Neuron (in vitro differentiated cells): ENCODE data around the gene FLOT1.
"Not testable (repeated sequence)": the region's sequence is repeated elsewhere in the genome, so short reads cannot be mapped to it uniquely, and the experiment has no call there.

Experiments
- H2AFZ ChIP-seq: one replicate; pipeline ENCODE4 v1.6.1; 2013; ENCODE audit warnings: low read depth, mild to moderate bottlenecking, inconsistent platforms, low read length, moderate library complexity
- H3K27me3 ChIP-seq: one replicate; pipeline ENCODE4 v1.6.1; 2013; ENCODE audit warnings: low read length; ENCODE audit not compliant: insufficient read depth
- H3K36me3 ChIP-seq: one replicate; pipeline ENCODE4 v1.6.1; 2013; ENCODE audit warnings: low read length; ENCODE audit not compliant: insufficient read depth
- H3K4me1 ChIP-seq: one replicate; pipeline ENCODE4 v1.6.1; 2013; ENCODE audit warnings: low read length; ENCODE audit not compliant: insufficient read depth
- H3K4me3 ChIP-seq: 2 replicates; pipeline ENCODE4 v1.5.1; 2013; ENCODE audit warnings: mild to moderate bottlenecking, low read length, moderate library complexity
- H3K9me3 ChIP-seq: one replicate; pipeline ENCODE4 v1.6.1; 2013; ENCODE audit warnings: low read length

The FLOT1 gene

GRCh38 chr6:30719791-30720737 is 22.4 kb downstream of the FLOT1 start, which contains the start of gene TUBB:
Gene TUBB (plus strand): TSS chr6:30720352. CDS start chr6:30720507, 155 bp downstream.
- peaks cover 37% of the 10 kb centered on the region for H3K36me3 ChIP-seq
- H3K9me3 ChIP-seq: no peaks in the 10 kb centered on the region
- H3K4me1 ChIP-seq: peaks cover 27% of the 10 kb centered on the region
- no peaks in the 10 kb centered on the region for H3K27me3 ChIP-seq
- H2AFZ ChIP-seq: no peak within 1 kb of the TSS
- peak within 1 kb of the TSS; percentile 87 for H3K4me3 ChIP-seq

- H3K36me3 ChIP-seq: peaks cover 36% of the 10 kb centered on the region
- H3K4me3 ChIP-seq: peak overlapping the region; percentile 87
- H3K27me3 ChIP-seq: no peaks in the 10 kb centered on the region
- H3K9me3 ChIP-seq: no peaks in the 10 kb centered on the region
- H2AFZ ChIP-seq: no peak overlapping the region
- H3K4me1 ChIP-seq: peaks cover 27% of the 10 kb centered on the region
Observed at GRCh38 chr6:30719356-30719755, 23.1 kb downstream of the FLOT1 start.

GRCh38 chr6:30717845-30718720 is 24.4 kb downstream of the FLOT1 start:
- H2AFZ ChIP-seq, H3K9me3 ChIP-seq, H3K27me3 ChIP-seq: not testable (repeated sequence)
- Histone ChIP-seq H3K4me3 (peak overlapping the region; percentile 68), H3K4me1 (peaks cover 17% of the 10 kb centered on the region), H3K36me3 (peaks cover 36% of the 10 kb centered on the region)

GRCh38 chr6:30717129-30717844 is 25.2 kb downstream of the FLOT1 start, which contains the start of gene MDC1:
Gene MDC1 (minus strand): TSS chr6:30717281. CDS start chr6:30715175, 2,106 bp downstream.
- H3K27me3 ChIP-seq: no peaks in the 10 kb centered on the region
- H2AFZ ChIP-seq: peak within 1 kb of the TSS; percentile 32
- H3K4me3 ChIP-seq: peak within 1 kb of the TSS; percentile 68
- H3K36me3 ChIP-seq: peaks cover 36% of the 10 kb centered on the region
- peaks cover 11% of the 10 kb centered on the region for H3K4me1 ChIP-seq
- no peaks in the 10 kb centered on the region for H3K9me3 ChIP-seq

GRCh38 chr6:30716879-30717128 is 25.7 kb downstream of the FLOT1 start:
- Histone ChIP-seq H3K4me3 (peak overlapping the region; percentile 68), H3K9me3 (no peaks in the 10 kb centered on the region), H2AFZ (peak overlapping the region; percentile 32), H3K4me1 (peaks cover 10% of the 10 kb centered on the region), H3K27me3 (no peaks in the 10 kb centered on the region), H3K36me3 (peaks cover 37% of the 10 kb centered on the region)

DNA sequence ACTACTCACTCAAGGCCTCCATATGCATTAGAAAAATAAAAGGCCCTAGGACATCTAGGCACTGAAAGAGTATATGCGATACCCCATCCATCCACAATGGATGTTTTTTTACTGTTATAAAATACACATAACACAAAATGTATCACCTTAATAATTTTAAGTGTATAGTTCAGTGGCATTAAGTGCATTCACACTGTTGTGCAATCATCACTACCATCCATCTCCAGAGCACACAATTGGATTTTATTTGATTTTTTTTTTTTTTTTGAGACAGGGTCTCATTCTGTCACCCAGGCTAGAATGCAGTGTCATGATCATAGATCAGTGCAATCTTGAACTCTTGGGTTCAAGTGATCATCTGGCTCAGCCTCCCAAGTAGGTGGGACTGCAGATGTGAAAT is 28.2 kb downstream of the FLOT1 start:
- Histone ChIP-seq H3K4me3 (no peak overlapping the region), H3K9me3 (no peaks in the 10 kb centered on the region), H2AFZ (no peak overlapping the region), H3K4me1 (peaks cover 10% of the 10 kb centered on the region), H3K27me3 (no peaks in the 10 kb centered on the region), H3K36me3 (peaks cover 50% of the 10 kb centered on the region)

DNA sequence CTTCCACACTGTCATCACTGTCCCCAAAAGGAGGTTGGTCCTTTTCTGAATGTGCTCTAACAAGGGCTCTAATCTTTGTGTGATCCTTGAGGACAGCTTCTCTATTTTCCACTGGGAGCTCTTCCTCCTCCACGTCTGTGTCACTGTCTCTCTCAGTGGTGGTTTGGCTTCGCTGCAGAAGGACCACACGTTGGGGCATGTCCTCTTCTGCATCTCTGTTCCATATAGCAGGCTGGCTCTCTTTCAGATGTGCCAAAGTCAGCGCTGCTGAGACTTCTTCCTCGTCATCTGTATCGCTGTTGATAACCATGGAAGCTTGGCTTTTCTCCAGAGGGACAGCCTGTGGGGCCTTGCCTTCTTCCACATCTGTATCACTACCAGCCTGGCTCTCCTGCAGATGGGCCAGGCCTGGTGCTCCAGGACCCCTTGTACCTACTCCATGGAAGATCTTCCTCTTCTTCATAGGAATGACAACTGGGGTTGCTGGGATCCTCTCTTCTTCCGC is 30.0 kb downstream of the FLOT1 start:
- Histone ChIP-seq H3K27me3 (no peaks in the 10 kb centered on the region), H2AFZ (no peak overlapping the region), H3K36me3 (peaks cover 63% of the 10 kb centered on the region), H3K4me1 (peaks cover 5% of the 10 kb centered on the region), H3K4me3 (no peak overlapping the region), H3K9me3 (no peaks in the 10 kb centered on the region)

GRCh38 chr6:30711758-30712380 is 30.6 kb downstream of the FLOT1 start:
- H2AFZ ChIP-seq: no peak overlapping the region

DNA sequence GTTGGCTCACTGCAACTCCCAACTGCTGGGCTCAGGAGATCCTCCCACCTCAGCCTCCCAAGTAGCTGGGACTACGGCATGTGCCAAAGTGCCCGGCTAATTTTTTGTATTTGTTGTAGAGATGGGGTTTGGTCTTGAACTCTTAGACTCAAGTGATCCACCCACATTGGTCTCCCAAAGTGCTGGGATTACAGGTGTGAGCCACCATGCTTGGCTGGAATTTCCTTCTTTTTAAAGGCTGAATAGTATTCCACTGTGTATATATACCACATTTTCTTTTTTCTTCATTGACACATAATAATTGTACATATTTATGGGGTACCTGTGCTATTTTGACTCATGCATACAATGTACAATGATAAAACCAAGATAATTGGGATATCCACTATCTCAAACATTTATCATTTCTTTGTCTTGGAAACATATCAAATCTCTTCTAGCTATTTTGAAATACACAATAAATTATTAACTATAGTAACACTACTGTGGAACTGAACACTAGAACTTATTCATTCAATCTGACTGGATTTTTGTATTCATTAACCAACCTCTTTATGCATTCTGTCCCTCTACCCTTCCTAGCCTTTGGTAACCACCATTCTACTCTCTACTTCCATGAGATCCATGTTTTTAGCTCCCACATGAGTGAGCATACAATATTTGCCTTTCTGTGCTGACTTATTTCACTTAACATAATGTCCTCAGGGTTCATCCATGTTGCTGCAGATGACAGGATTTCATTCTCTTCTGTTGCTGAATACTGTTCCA is 33.2 kb downstream of the FLOT1 start:
- no peak overlapping the region for H2AFZ ChIP-seq
- H3K36me3 ChIP-seq: peaks cover 73% of the 10 kb centered on the region
- no peaks in the 10 kb centered on the region for H3K27me3 ChIP-seq

More at GRCh38 chr6:30711758-30712380, 30.6 kb downstream of the FLOT1 start:
- no peaks in the 10 kb centered on the region for H3K9me3 ChIP-seq
- peaks cover 69% of the 10 kb centered on the region for H3K36me3 ChIP-seq
- no peaks in the 10 kb centered on the region for H3K27me3 ChIP-seq
- H3K4me1 ChIP-seq: peaks cover 5% of the 10 kb centered on the region
- H3K4me3 ChIP-seq: no peak overlapping the region

DNA sequence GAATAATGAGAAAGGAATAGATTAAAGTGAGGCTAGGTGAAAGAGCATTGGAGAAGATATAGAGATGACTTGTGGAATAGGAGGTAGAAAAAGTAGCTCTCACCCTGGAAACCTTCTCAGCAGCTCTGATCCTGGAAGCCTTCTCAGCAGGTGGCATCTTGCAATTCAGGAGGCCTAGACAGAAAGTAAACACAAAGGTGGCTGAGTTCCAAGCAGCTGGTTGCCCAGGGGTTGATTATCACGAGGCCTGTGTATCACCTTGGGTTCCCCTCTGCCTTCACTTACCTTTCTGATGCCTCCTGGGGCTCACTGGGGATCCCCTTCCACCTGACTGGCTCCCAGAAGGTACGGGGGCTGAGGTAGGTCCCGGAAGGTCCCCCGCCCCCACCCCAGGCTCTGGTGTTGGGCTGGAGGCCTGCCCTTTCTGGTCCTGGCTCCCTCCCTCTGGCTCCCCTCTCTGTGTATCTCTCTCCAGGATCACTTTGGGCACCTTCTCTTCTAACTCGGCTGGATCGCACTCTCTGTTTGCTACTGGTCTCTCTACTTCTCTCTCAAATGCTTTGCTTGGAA is 35.1 kb downstream of the FLOT1 start:
- no peaks in the 10 kb centered on the region for H3K4me1 ChIP-seq
- no peaks in the 10 kb centered on the region for H3K9me3 ChIP-seq
- H3K4me3 ChIP-seq: no peak overlapping the region
- no peak overlapping the region for H2AFZ ChIP-seq
- H3K36me3 ChIP-seq: peaks cover 71% of the 10 kb centered on the region
- no peaks in the 10 kb centered on the region for H3K27me3 ChIP-seq

More for the DNA sequence above, 33.2 kb downstream of the FLOT1 start:
- Histone ChIP-seq H3K4me3 (no peak overlapping the region), H3K9me3 (no peaks in the 10 kb centered on the region), H3K4me1 (no peaks in the 10 kb centered on the region)

GRCh38 chr6:30705620-30706019 is 36.9 kb downstream of the FLOT1 start:
- Histone ChIP-seq H2AFZ (no peak overlapping the region), H3K9me3 (no peaks in the 10 kb centered on the region), H3K36me3 (peaks cover 62% of the 10 kb centered on the region), H3K4me1 (no peaks in the 10 kb centered on the region), H3K4me3 (no peak overlapping the region), H3K27me3 (no peaks in the 10 kb centered on the region)
